HG02981 (cell line): ENCODE results near the gene UBL4A.
"Not testable (repeated sequence)": the region's sequence is repeated elsewhere in the genome, so short reads cannot be mapped to it uniquely, and the experiment has no call there.

Experiments used
- ATAC-seq: cut with Tn5 transposase; IDR thresholded peaks from one replicate; pipeline ENCODE4 v1.9.1; 2021; ENCODE audit warnings: mild to moderate bottlenecking, moderate library complexity; ENCODE audit not compliant: unreplicated experiment

The UBL4A gene

DNA sequence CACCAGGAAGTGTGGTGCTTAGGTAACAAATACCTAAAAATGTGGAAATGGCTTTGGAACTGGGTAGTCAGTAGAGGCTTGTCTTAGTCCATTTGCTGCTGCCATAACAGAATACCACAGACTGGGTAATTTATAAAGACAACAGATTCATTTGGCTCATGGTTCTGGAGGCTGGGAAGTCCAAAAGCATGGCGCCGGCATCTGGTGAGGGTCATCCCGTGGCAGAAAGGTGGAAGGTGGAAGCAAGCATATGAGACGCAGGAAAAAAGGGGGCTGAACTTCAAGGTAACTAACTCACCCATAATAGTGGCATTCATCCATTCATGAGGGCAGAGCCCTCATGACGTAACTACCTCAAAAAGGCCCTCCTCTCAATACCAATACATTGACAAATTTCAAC, 23.0 kb upstream of the UBL4A start:
- ATAC-seq = no peak

DNA sequence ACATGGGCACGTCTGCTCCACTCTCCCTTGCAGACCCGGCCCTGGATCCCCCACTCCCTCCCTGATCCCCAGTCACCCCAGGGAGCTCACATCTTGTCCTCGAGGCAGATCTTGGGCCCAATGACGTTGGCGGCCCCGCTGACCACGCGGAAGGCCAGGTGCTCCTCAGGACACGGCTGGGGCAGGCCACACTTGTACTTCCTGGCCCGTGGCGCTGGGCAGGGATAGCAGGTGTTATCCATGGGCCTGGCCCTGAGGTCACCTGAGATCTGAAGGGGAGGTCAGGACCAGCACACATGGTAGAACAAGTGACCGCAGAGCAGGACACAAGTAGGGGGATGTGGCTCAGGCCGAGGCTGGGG, 21.9 kb upstream of the UBL4A start:
- no peak for ATAC-seq

DNA sequence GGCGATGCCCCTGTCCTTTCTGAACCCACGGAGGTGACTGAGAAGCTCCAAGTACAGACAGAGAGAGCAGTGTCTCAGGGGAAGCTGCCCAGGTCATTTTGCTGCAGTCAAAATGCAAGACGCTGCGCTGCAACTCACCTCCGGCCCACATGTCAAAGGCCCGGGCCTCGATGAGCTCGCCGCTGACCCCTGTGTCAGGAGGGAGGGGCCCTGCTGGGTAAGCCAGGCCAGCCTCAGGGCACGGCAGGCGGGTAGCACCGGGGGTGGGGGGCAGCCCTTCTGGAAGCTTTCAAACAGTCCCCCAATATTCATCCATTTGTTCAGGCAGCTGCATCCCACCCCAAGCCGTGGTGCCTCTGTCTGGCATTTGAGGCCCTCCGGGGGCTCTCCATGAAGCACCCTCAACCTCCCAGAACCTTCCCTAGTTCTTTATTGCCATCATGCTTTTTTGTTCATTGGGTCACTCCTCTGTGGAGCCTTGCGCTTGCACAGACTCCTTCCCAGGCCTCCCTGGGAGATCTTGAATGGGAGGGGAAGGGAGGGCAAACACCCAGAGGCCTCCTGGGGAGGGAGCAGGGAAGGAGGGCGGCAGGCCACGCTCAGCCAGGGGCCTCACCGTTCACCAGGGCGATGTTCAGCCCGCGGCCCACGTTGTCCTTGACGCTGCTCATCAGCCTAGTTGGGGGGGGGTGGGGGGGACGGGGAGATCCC, 21.4 kb upstream of the UBL4A start:
- no peak for ATAC-seq

DNA sequence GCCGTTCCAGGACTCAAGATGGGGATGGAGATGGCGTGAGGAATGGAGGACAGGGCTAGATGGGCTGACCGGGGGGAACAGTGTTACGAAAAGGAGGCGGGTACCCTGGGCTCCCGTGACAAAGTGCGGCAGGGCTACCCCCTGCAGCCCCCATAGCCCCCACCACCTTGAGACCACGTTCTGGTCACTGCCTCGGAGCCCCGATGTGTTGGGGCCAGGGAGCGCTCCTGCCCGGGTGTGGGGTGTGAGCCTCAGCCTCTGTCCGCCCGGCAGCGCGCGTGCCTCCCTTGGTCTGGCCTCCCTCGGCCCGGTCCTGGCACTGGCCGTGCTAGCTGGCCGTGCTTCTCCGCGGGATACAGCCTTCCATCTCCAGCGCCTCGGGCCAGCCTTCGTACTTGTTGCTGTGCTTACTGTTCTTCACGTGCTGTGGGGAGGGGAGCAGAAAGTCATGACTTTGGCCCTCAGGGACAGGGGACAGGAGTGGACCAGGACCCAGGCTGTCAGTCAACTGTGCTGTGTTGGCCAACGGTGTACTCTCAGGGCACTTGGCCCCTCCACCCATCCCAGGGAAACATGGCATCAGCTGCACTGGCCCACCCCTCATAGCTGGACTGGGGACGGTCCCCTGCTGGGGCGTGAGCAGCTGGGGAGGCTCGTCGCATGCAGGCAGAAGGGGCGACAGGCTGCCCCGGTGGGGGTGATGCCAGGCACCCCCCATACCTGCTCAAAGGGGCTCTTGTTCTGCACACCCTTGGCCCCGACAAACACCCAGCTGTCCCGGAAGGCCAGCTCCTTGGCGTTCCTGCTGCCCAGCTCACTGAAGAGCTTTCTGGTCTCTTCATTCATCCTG, 20.3 kb upstream of the UBL4A start:
- no peak for ATAC-seq

DNA sequence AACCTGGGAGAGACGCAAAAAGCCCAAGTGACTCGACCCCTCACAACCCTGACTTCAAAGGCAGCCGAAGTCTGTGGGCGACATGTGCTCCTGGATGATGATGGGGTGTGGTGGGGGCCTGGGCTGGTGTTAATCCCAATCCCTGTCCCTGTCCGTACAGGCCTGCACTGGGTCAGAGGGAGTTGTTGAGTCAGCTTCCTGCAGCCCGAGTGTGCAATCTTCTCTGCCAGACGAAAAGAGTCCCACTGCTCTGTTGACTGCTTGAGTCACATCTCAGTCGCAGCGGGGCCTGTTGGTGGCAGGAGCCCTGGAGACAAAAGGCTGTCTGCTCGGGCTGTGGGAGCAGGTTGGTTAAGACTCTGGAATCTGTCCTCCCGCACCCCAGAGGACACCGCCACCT, 19.3 kb upstream of the UBL4A start:
- ATAC-seq = no peak

DNA sequence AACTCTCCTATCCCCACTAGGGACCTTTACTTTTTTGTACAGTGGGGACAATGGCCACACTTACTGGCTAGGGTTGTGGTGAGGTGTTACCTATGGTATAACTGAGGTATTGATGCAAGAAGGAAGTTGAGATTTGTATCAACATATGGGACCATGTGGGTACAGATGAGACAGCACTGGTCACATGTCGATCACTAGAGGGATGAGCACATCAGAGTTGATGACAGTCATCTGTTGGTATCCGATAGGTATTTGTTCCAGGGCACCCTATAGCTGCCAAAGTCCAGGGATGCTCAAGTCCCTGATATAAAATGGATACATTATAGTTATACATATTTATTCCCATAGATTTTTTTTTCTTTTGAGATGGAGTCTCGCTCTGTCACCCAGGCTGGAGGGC, 16.6 kb upstream of the UBL4A start:
- ATAC-seq = no peak

DNA sequence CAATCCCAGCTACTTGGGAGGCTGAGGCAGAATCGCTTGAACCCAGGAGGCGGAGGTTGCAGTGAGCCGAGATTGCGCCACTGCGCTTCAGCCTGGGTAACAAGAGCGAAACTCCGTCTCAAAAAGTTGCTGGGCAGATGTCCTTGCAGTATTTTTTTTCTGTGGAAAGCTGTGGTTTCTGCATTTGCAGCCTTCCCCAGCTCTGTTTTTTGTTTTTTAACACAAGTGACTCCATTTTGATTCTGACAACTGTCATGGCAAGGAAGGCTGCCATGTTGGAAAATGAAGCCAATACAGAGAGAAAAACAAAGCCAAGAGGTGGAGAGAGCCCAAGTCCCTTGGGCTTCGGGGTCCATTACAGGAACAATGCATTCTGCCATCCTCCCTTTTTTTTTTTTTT, 15.7 kb upstream of the UBL4A start:
- no peak for ATAC-seq

DNA sequence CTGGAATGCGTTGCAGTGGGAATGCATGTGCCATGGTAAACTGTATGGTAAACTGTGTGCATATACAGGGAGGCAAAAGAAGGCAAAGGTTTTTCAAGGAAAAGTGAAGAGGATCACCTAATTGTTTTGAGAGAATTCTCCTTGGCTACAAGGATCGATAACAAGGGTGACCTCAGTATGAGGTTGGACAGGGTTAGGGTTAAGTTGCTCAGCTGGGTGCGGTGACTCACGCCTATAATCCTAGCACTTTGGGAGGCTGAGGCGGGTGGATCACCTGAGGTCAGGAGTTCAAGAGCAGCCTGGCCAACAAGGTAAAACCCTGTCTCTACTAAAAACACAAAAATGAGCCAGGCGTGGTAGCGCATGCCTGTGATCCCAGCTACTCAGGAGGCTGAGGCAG, 15.0 kb upstream of the UBL4A start:
- not testable (repeated sequence) for ATAC-seq

DNA sequence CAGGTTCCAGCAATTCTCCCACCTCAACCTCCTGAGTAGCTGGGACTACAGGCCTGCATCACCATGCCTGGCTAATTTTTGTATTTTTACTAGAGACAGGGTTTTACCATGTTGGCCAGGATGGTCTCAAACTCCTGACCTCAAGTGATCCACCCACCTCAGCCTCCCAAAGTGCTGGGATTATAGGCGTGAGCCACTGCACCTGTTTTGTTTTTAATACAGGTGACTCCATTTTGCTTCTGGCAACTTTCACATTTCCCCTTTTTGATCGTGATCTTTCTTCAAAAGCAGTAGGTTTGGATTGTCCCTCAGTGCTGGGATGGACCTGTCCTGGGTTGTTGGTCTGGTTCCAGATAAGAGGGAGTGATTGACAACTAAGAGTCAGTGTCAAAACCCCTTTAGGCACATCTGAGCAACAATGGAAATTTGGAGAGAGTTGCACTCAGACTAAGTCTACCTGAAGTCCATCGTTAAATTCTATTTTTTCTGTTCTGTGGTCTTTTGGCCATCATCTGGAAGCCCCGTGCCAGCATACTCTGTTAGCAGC, 10.2 kb upstream of the UBL4A start:
- ATAC-seq = not testable (repeated sequence)

DNA sequence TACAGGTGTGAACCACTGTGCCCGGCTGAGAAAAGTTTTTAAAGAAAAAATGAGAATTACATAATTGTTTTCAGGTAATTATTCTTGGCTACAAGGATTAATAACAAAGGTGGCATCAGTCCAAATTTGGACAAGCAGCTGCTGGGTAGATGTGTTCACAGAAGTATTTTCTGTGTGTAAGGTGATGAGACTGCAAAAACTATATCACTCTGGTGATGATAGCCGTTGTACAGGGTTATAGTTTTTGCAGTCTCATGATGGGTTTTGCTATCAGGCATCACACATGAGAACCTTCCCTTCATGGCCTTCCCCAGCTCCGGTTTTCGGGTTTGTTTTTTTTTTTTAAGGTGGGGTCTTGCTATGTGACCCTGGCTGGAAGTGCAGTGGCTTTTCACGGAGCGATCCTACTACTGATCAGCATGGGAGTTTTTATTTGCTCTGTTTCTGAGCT, 9.1 kb upstream of the UBL4A start:
- ATAC-seq = no peak

DNA sequence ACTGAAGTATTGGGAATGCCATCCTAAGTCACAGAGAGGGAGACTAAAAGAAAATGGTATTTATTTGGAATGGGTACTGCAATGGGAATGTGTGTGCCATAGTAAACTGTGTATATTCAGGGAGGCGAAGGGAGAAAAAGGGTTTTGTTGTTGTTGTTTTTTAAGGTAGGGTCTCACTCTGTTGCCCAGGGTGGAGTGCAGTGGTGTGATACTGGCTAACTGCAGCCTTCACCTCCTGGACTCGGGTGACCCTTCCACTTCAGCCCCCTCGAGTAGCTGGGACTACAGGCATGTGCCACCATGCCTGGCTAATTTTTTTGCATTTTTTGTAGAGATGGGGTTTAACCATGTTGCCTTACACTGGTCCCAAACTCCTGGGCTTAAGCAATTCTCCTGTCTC, 8.3 kb upstream of the UBL4A start:
- no peak for ATAC-seq

DNA sequence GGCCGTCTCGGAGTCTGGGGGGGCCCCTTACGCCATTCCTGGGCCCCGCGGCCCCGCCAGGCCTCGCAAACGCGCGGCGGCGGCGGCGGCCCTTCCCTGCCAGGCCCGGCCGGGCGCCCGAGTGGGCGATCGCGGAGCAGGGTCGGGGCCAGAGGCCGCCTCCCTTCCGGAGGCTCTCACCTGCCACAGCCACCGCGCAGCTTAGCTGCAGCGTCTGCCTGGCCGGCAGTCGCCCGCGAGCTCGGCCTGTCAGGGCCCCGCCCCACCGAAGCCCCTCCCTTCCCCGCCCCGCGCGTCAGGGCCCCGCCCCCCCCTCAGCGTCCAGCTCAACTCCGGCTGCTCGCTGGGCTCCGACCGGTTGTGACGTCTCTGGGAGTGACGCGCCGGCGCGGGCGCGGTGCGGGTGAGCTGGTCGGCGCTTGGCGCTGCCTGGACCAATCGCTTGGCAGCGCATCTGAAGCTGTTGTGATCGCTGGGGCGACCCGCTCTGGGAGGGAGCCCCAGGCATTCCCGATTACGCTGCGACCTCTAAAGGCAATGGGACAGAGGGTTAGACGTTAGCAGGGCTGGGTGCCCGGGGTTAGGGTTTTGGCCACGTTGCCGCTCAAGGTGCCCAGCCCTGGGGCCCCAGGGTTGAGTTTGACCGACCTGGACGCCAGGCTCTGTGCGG, 4.1 kb upstream of the UBL4A start, which contains the start of gene SLC10A3:
Gene SLC10A3 (minus strand): TSS at position 216 of the 670 bp plus-strand sequence. CDS start 1,689 bp downstream, outside the sequence.
- ATAC-seq = peak; percentile 85

DNA sequence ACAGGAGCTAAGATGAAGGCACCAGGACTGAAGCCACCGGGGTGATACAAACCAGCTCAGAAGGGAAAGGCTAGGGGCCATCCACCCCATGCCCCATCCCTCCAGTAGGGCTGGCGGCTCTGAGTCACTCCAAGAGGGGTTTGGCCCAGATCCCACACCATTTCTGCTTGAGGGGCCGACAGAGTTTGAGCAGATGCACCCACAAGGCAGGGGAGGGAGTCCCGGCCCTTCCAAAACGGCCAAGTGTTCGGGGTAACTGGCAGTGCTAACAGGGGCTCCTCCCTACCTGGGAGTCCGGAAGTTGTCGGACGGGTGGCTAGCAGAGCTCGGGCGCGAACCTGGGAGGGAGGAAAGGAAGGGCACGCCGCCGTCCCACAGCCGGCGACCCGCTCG, 3.6 kb upstream of the UBL4A start:
- peak; percentile 26 for ATAC-seq

DNA sequence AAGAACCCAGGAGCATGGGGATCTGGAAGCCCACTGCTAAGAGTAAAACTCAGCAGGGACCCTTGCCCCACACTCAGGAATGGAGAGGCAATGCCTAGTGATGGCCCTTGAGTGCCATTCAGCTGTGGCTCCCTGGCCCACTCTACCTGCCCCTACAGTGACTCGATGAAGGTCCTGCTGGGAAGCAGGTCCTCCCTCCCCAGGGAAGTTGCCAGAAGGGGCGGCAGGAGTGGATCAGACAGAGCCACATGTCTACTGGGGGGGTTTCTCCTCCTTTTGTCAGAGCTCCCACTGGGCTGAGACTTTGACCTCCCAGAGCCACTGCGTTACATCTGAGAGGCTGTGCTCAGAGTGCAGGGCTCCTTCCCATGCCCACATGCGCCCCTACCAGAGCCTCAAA, 2.8 kb upstream of the UBL4A start:
- no peak for ATAC-seq

DNA sequence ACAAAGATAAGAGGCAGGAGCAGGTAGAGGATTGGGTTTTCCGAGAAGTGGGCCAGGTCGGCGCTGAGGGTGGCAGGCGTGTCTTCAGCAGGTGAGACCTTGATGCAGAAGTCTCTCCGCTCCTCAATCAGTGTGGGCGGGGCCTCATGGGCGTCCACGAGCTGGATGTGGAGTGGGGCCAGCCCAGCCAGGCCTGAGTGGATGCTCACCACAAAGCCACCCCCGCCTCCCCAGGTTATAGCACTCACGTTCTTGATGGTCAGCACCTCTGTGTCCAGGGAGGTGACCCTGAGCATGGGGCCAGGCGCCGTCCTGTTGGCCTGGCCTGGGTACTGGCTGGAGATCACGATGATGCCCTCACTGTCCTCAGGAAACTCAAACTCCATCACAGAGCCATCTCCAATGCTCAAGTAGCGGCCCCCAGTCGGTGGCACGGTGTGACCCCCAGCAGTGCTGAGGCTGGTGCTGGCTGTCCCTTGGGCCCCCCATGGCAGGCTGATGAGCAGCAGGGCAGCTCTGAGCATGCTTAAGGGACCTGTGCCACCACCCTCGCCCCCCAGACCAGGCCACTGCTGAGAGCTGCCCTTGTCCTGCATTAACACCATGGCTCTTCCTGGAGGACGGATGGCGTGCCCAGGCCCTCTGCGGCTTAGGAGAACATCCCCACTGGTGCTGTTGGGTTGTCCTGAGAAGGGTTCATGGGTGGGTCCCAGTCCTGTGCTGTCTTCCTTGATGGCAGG, 2.1 kb upstream of the UBL4A start:
- ATAC-seq = no peak

DNA sequence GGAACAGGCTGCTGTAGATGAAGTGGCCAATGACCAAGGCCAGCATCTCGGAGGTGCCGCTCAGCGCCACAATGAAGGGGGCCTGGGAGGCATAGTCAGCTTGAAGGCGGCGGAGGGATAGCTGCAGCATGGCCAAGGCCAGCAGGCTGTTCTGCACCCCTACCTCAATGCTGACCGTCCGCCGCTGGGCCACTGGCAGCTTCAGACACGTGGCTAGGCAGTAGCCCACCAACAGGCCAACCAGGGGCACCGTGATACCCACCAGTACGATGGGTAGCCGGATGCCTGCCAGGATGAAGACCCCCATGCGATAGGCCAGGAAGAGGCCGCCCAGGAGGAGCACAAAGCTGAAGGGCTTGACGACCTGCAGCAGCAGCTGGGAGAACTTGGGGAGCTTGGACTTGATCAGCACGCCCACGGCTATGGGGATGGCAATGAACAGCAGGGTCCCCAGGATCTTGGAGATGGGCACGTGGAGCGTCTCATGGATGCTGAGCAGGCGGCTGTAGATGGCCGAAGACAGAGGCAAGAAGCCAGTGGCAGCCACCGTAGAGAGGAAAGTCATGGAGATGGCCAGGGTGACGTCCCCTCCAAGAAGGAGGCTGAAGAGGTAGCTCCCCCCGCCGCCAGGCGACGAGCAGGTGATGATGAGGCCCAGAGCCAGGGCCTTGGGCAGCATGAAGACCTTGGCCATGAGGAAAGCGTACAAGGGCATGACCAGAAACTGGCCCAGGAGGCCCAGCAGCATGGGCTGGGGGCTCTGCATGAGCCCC, 1.3 kb upstream of the UBL4A start:
- no peak for ATAC-seq

DNA sequence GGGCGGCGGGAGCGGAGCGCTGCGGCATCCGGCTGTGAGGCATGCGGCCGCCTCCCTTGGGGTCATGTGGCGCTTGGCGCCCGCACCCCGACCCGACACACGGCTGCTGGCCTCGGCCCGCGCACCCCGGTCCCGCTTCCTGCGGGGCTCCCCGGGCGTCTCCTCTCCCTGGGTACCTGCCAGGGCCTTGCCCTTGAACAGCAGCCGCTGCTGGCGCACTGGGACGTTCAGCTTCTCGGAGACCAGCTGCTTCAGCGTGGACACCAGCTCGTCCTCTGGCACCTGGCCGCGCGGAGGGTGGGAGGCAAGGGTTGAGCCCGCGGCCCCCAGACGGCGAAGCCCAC, 391 bp downstream of the UBL4A start:
- no peak for ATAC-seq

DNA sequence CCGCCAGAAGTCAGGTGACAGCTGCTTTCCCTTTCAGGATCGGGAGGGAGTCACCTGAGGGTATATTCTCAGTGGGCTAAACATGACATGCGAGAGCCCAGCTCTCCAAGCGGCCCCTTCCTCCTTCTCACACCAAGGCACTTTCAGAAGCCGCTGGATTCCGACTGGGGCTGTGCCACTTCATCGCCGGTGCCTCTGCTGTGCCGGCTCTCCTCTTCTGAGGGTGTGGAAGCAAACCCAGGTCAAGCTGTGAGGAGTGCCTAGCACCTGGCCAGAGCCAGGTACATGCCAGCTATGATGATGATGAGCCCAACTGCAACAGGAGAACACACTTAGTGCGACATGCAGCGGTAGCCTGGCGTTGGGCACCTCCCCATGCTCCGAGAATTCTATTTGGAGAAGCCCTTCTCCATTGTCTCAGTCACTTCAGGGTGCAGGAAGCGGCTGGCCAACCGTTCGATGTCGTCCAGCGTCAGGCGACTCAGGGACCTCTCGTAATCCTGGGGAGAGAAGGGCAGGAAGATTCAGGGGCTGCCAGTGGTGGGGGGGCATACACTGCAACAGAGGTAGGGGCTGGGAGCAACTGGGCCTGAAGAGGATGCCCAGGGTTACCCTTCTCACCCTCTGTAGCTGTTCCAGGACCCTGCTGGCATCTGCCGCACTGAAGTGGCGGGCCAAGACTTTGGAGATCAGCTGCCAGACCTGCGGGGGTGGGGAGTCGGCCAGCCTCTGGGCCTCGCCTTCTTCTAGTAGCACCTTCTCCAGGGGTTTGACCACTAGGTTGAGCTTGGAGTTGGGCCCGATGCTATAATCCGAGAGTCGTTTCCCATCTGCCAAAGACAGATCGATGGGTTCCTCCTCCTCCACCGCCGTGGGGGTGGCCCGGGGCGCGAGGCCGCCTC, 1.0 kb downstream of the UBL4A start:
- no peak for ATAC-seq
